GM19043 (cell line): ENCODE data around the gene SAMD15.
"Not testable (repeated sequence)": the region's sequence is repeated elsewhere in the genome, so short reads cannot be mapped to it uniquely, and the experiment has no call there.

Source experiments
- ATAC-seq: cut with Tn5 transposase; IDR thresholded peaks from one replicate; pipeline ENCODE4 v1.9.1; 2021; ENCODE audit warnings: low read depth; ENCODE audit not compliant: unreplicated experiment

SAMD15 gene

DNA sequence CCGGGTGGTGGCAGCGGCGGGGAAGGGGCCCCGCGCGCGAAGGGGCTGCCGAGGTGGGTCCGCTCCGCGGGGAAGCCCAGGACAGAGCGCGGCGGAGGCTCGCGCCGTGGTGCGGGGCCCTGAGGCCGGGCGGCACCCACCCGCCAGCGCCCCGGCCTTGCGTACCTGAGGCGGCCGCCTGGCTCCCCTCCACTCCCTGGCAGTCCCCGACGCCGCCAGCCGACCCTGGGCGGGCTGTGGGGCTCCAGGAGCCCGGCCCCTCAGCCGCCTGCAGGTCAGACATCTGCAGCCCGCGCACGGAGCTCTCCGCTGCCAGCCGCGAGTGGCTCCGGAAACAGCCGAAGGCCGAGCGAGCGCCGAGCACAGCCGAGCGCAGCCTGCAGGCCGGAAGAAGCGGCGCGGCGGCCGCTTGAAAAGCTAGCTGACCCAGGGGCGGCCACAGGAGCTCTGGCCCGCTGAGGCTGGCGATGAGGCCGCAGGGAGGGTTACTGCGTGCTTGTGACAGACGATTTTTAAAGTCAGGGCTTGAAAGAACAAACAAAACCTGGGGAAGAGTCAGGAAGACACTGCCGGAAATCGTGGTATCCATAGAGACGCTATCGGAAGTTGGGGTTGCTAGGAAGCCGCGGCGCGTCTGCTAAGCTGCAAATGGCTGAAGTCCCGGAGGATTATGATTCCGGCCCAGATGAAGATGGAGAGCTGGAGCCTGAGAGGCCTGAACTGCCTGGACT lies at the start of gene SAMD15, which contains the start of gene TMED8:
TSS of gene SAMD15 (plus strand) at position 609 of the 731 bp plus-strand sequence. CDS start at position 649, 40 bp downstream.
TSS of gene TMED8 (minus strand) at position 324 of the 731 bp plus-strand sequence. CDS start at position 283, 41 bp downstream.
- peak; percentile 77 for ATAC-seq

- ATAC-seq = no peak
Measured at GRCh38 chr14:77329872-77330271, 47.3 kb upstream of the SAMD15 start.

- no peak for ATAC-seq
Measured at GRCh38 chr14:77335576-77335975, 41.6 kb upstream of the SAMD15 start.

DNA sequence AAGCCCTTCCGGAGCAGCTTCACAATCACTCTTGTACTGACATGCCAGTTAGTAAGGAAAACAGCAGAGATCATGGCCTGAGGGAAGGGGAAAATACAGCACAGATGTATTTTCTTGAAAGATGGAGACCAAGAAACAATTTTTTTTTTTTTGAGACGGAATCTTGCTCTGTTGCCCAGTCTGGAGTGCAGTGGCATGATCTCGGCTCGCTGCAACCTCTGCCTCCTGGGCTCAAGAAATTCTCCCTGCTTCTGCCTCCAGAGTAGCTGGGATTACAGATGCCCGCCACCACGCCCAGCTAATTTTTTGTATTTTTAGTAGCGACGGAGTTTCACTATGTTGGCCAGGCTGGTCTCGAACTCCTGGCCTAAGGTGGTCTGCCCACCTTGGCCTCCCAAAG lies 39.9 kb upstream of the SAMD15 start:
- not testable (repeated sequence) for ATAC-seq

GRCh38 chr14:77337880-77338279 lies 39.3 kb upstream of the SAMD15 start:
- ATAC-seq = no peak

DNA sequence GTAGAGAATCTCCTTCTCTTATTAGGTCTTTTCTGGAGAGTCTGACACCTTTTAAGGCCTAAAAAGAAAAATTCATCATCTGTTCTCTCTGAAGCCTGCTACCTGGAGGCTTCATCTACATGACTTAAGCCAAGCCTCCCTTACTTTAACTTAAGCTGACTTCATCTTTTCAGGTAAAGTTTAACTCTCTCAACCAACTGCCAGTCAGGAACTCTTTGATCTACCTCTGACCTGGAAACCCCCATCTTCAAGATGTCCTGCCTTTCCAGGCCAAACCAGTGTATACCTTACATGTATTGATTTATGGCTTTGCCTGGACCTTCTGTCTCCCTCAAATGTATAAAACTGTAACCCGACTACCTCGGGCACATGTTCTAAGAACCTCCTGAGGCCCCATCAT lies 38.9 kb upstream of the SAMD15 start:
- ATAC-seq = no peak

DNA sequence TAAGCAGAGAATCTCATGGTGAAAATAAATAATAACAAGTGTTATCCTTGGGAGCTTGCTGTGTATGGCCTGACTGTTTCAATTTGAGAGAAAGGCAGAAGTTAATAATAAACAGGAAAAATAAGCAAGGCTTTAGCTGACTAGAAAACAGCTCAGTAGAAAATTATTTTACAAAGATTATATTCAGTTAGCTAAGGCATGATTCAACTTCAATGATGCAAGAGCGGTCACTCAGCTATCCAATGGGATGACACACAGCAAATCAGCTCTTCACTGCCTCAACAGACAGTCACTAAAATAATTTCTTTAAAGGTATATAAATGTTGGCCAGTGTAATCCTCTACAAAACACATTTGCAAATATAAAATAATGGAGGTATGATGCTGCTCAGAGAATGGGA lies 37.8 kb upstream of the SAMD15 start:
- ATAC-seq = no peak

- ATAC-seq = no peak
Measured at GRCh38 chr14:77340389-77340788, 36.8 kb upstream of the SAMD15 start.

DNA sequence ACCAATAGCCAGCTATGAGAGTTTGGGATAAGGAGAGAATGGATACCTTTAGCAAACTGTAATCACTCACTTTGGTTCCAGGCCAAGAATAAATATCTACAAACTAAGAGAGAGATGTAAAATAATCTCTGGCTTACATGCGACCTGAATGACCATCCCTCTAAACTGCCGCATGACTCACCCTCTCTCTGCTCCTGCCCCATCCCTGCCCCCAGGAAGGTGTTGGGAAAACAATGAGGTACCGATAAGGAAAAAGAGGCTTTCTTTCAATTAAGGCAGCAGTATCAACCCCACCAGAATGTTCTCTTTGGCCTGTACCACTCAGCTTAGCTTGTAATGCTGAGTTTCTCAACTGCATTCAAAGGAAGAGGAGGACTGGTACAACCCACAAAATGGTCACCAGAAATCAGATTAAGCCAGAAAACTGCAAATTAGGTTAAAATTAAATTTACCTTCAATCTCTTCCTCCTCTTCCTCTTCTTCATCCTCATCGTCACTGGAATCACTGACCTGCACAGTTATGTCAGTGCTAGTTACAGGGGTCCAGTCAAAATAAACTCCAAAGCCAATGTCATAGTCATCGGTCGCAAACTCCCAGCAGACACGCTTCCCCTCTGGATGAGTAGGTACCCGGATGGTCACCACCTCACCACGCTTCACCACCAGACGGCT lies 34.3 kb upstream of the SAMD15 start:
- ATAC-seq = no peak

DNA sequence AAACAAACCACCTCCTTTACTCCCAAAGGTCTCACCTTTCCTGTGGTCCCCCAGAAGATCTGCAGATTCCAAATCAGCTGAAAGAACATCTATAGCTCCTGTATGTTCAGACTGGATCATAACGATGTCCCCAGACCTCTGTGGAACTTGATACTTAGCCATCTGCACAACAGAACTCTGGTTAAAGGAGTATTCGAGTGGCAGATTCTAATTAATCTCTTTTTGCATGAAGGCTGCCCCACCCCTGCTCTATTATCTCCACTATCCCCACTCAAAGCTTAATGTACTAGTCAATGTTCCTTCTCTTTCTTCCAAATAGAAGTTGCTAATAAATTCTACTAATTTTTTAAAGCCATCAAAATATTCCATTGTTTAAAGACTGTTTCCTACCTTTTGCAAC lies 33.5 kb upstream of the SAMD15 start:
- ATAC-seq = no peak

- ATAC-seq = no peak
Measured at GRCh38 chr14:77344377-77344996, 32.7 kb upstream of the SAMD15 start.

- no peak for ATAC-seq
Measured at GRCh38 chr14:77346495-77346894, 30.7 kb upstream of the SAMD15 start.

GRCh38 chr14:77347751-77348150 lies 29.4 kb upstream of the SAMD15 start:
- no peak for ATAC-seq

DNA sequence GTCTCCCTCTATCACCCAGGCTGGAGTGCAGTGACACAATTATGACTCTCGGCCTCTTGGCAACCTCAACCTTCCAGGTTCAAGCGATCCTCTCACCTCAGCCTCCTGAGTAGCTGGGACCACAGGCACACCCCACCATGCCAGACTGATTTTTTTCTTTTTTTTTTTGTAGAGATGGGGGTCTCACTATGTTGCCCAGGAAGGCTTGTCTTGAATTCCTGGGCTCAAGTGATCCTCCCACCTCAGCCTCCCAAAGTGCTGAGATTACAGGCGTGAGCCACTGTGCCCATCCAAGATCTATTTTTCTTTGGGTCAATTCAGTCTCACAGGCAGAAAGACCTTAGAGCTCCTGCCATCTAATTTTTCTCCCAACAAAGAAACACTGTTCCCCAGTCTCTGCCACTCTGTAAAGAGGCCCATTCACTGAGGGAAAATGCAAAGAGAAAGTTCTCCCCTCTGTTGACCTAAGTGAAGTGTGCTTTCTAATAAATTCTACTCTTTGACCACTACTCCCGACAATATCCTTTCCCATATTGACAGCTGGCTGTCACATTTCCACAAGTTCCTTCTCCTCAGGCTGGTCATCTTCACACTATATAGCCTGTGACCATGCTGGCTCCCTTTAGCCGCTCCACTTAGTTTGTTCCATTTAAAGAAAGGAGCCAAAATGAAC lies 23.6 kb upstream of the SAMD15 start:
- no peak for ATAC-seq

DNA sequence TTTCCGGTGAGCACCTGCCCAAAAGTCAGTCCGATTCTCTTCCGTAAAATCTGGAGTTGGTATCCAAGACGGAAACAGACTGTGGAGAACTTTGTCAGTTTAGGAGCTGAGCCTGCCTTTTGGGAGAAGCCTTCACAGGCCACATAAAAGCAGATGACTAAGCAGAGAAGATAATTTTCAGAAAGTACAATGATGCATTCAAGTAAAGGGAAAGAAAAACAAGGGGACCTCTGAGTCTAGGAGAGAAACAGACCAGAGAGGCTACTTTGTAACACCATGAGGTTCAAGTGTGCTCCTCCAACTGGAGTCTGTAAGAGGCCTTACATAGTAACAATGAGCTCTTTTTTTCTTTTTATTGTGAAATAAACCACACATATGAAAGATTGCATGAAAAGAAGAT lies 21.4 kb upstream of the SAMD15 start:
- ATAC-seq = no peak

- no peak for ATAC-seq
Measured at GRCh38 chr14:77356899-77357298, 20.3 kb upstream of the SAMD15 start.

DNA sequence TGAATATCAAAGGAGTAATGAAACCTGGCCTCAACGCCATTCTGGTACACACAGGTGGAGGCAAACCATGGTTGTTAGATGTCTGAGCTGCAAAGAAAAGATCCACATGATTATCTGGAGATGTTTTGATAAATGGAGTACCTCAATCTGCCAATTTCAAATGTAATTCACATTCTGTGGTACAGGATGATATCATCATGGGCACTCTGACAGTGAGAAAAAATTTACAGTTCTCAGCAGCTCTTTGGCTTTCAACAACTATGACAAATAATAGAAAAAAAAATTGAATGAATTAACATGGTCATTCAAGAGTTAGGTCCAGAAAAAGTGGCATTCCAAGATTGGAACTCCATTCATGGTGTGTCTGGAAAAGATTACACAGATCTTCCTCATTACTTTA lies 17.6 kb upstream of the SAMD15 start:
- no peak for ATAC-seq

DNA sequence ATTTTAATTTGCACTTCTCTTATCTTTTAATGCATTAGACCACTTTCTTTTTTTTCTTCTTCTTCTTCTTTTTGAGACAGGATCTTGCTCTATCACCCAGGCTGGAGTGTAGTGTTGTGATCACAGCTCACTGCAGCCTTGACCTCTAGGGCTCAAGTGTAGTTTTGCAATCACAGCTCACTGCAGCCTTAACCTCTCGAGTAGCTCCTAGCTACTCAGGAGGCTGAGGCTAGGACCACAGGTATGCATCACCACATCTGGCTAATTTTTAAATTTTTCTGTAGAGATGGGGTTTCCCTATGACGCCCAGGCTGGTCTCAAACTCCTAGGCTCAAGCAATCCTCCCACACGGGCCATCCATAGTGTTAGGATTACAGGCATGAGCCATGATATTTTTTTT lies 13.0 kb upstream of the SAMD15 start:
- no peak for ATAC-seq

DNA sequence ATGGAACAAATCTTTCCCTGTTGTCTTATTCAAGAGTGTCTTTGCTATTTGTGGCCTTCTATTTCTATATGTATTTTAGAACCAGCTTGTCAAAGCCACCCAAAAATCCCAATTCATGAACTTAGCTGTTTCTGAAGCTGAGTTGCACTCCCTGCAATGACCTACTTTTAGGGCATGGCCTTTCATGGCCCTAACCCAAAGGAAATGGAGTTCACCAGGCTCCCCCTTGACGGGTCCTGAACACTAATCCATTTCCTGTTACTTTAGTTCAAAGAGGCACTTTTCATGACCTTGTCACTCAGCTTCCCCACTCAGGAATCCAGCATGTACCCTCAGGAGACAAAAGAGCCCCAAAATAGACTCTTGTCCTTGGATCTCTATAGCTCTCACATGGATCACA lies 7.9 kb upstream of the SAMD15 start:
- ATAC-seq = no peak

- peak; percentile 34 for ATAC-seq
Measured at GRCh38 chr14:77372304-77372841, 4.8 kb upstream of the SAMD15 start.
